Naive thymus-derived CD4-positive, alpha-beta T cell (primary cell): ENCODE measurements around the gene INPP5A. TPM values are rescaled to one million over a fixed set of nuclear protein-coding genes. Genes with fewer than 3 reads are reported as not detected.
A peak's percentile ranks its signal among the peaks of the same experiment; 100 is the strongest.

Experiments used
- ATAC-seq: fragments of 150-1000 bp; cut with Tn5 transposase; 2 replicates; pipeline ENCODE4 v1.10.0; 2021; ENCODE audit warnings: mild to moderate bottlenecking, moderate library complexity
- CTCF ChIA-PET: fragments of 350-600 bp; sonication (Branson Sonifier 250); formaldehyde crosslinking; loops from one replicate; lab custom pipeline; 2021; ENCODE audit warnings: antibody characterized with exemption; lab: Charles Lee
- POLR2A ChIA-PET: fragments of 350-600 bp; sonication (Branson Sonifier 250); formaldehyde crosslinking; loops from one replicate; lab custom pipeline; 2021; ENCODE audit warnings: antibody characterized with exemption, inconsistent platforms; lab: Charles Lee
- DNase-seq, 9 donors: peaks; one replicate each; pipeline versions ENCODE4 v3.0.0 to v3.0.0-alpha.2; 2020 to 2022; ENCODE audit warnings: mixed read lengths in 1 of 9
- H3K27ac ChIP-seq: one replicate; pipeline ENCODE4 v1.7.0; 2013; ENCODE audit warnings: mild to moderate bottlenecking, low read depth, low read length, moderate library complexity
- H3K27me3 ChIP-seq, 2 donors: one replicate each; pipeline ENCODE4 v1.7.0; 2013; ENCODE audit warnings: low read length in 2 of 2, mild to moderate bottlenecking in 2 of 2, moderate library complexity in 2 of 2; ENCODE audit not compliant: control insufficient read depth in 2 of 2, insufficient read depth in 2 of 2
- H3K36me3 ChIP-seq, 3 experiments: 1 replicate in 2 of 3; 2 replicates in 1 of 3; pipeline ENCODE4 v1.7.0; 2013; ENCODE audit warnings: low read length in 3 of 3, mild to moderate bottlenecking in 3 of 3, moderate library complexity in 1 of 3; ENCODE audit not compliant: insufficient read depth in 3 of 3, control insufficient read depth in 2 of 3
- H3K4me1 ChIP-seq, 2 donors: one replicate each; pipeline ENCODE4 v1.7.0; 2013; ENCODE audit warnings: low read length in 2 of 2, mild to moderate bottlenecking in 2 of 2, moderate library complexity in 1 of 2; ENCODE audit not compliant: control insufficient read depth in 2 of 2, insufficient read depth in 2 of 2
- H3K4me3 ChIP-seq: 2 replicates; pipeline ENCODE4 v1.7.0; 2013; ENCODE audit warnings: mild to moderate bottlenecking, low read length
- H3K9me3 ChIP-seq, 3 experiments: 1 replicate in 2 of 3; 2 replicates in 1 of 3; pipeline ENCODE4 v1.7.0; 2013; ENCODE audit warnings: low read length in 3 of 3; ENCODE audit not compliant: control insufficient read depth in 2 of 3
- H3K27ac Mint-ChIP-seq, 9 donors: one replicate each; pipeline ENCODE4 v1.8.0; 2020 to 2022; ENCODE audit warnings: mixed read lengths in 9 of 9, mild to moderate bottlenecking in 8 of 9, moderate library complexity in 5 of 9, inconsistent platforms in 2 of 9
- H3K27me3 Mint-ChIP-seq, 5 donors: one replicate each; pipeline ENCODE4 v1.8.0; 2021 to 2022; ENCODE audit warnings: mixed read lengths in 5 of 5, mild to moderate bottlenecking in 1 of 5
- H3K36me3 Mint-ChIP-seq, 5 donors: one replicate each; pipeline ENCODE4 v1.8.0; 2020 to 2022; ENCODE audit warnings: mixed read lengths in 5 of 5, mild to moderate bottlenecking in 3 of 5, inconsistent platforms in 1 of 5
- H3K4me1 Mint-ChIP-seq, 7 donors: one replicate each; pipeline ENCODE4 v1.8.0; 2020 to 2022; ENCODE audit warnings: mixed read lengths in 7 of 7, mild to moderate bottlenecking in 3 of 7, inconsistent platforms in 1 of 7
- H3K4me3 Mint-ChIP-seq, 10 donors: one replicate each; pipeline ENCODE4 v1.8.0; 2020 to 2022; ENCODE audit warnings: mild to moderate bottlenecking in 10 of 10, mixed read lengths in 10 of 10, moderate library complexity in 6 of 10, inconsistent platforms in 2 of 10
- H3K9me3 Mint-ChIP-seq, 11 donors: one replicate each; pipeline ENCODE4 v1.8.0; 2020 to 2022; ENCODE audit warnings: mixed read lengths in 11 of 11, mild to moderate bottlenecking in 4 of 11, inconsistent platforms in 1 of 11, moderate library complexity in 1 of 11
- intact Hi-C, 2 donors: fragments of 100-400 bp; cut with micrococcal nuclease; formaldehyde crosslinking; loops; one replicate each; pipeline ENCODE4 v1.15.1; 2023
- polyA plus RNA-seq, 2 donors: library from polyadenylated mRNA; unstranded; fragments of 300-500 nt; fragmentation: Illumina TruSeq; gene quantifications; one replicate each; pipeline ENCODE4 v1.2.3, GENCODE V29; 2021
- total RNA-seq, 6 experiments: library from RNA in 5 of 6; stranded (reverse) in 5 of 6; gene quantifications; 1 replicate in 5 of 6; 2 replicates in 1 of 6; pipeline ENCODE4 v1.2.3 and lab custom pipeline; 2021 to 2026

The INPP5A gene
- total and polyA plus RNA-seq, 7 experiments from 2014 or later, result 0.97 to 30.7 (median 25.0) TPM

DNA sequence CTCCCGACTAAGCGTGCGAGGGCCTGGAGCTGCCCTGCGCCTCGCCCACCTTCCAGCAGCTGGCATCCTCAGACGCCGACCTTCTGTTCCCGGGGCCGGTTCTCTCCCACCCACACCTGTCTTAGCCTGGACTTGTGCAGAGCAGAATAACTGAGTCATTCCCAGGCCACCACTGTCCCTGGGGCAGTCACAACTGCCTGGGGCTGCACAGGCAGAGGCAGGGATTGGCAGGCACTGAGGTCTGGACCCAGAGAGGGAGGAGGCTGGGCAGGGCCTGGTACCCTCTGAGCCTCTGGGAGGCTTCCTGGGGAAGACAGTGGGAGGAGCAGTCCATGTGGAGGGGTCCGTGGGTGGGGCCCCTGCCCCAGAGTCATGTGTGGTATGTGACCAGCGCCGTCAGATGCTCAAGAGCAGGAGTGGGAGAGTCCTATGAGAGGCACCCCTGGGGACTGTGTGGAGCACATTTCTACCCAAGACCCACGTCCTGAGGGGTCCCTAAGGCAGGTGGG, 174.1 kb downstream of the INPP5A start:
- Mint-ChIP-seq H3K4me3 (no peak overlapping the region), H3K27me3 (no peaks in the 10 kb centered on the region), H3K4me1 (peaks cover 0 to 5% (median 0%) of the 10 kb centered on the region in 7 donors), H3K27ac (peak overlapping the region in 1 of 9 donors; percentile 23), H3K9me3 (peaks cover 0 to 2% (median 0%) of the 10 kb centered on the region in 11 donors), H3K36me3 (peaks cover 4 to 72% (median 41%) of the 10 kb centered on the region in 5 donors)
- H3K27ac ChIP-seq, result no peak overlapping the region
- H3K36me3 ChIP-seq, result peaks cover 0 to 73% (median 0%) of the 10 kb centered on the region in 3 experiments
- ChIA-PET CTCF (no interaction called here), POLR2A (no interaction called here)
- intact Hi-C loops, result no loop called here
- H3K4me3 ChIP-seq, result no peak overlapping the region
- no peaks in the 10 kb centered on the region for H3K27me3 ChIP-seq
- ATAC-seq (no peak), DNase-seq (no peak)
- no peaks in the 10 kb centered on the region for H3K4me1 ChIP-seq
- H3K9me3 ChIP-seq, result no peaks in the 10 kb centered on the region

DNA sequence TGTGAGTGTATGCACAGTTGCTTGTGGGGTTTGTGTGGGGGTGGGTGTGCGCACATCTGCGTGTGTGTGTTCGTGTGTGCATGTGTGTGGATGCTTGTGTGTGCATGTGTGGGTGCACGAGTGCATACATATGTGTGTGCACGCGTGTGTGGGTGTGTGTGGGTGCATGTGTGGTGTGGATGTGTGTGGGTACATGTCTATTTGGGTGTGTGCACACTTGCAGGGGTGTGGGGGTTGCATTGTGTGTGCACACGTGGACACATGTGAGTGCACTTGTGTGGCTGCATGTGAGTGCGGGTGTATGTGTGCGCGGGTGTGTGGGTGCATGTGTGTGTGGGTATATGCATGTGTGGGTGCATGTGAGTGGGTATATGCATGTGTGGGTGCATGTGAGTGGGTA, 174.7 kb downstream of the INPP5A start:
- DNase-seq (no peak), ATAC-seq (peak; percentile 6)
- Histone ChIP-seq H3K27me3 (no peaks in the 10 kb centered on the region), H3K4me3 (no peak overlapping the region), H3K27ac (no peak overlapping the region), H3K36me3 (peaks cover 0 to 67% (median 0%) of the 10 kb centered on the region in 3 experiments), H3K4me1 (no peaks in the 10 kb centered on the region), H3K9me3 (no peaks in the 10 kb centered on the region)
- peaks cover 4 to 66% (median 37%) of the 10 kb centered on the region in 5 donors for H3K36me3 Mint-ChIP-seq
- peaks cover 0 to 2% (median 0%) of the 10 kb centered on the region in 11 donors for H3K9me3 Mint-ChIP-seq
- peak overlapping the region in 3 of 9 donors; percentile 16 to 78 (median 24) for H3K27ac Mint-ChIP-seq
- intact Hi-C loops, result no loop called here
- no peak overlapping the region for H3K4me3 Mint-ChIP-seq
- H3K4me1 Mint-ChIP-seq, result peaks cover 0 to 5% (median 0%) of the 10 kb centered on the region in 7 donors
- CTCF ChIA-PET, result no interaction called here
- POLR2A ChIA-PET, result no interaction called here
- H3K27me3 Mint-ChIP-seq, result no peaks in the 10 kb centered on the region

DNA sequence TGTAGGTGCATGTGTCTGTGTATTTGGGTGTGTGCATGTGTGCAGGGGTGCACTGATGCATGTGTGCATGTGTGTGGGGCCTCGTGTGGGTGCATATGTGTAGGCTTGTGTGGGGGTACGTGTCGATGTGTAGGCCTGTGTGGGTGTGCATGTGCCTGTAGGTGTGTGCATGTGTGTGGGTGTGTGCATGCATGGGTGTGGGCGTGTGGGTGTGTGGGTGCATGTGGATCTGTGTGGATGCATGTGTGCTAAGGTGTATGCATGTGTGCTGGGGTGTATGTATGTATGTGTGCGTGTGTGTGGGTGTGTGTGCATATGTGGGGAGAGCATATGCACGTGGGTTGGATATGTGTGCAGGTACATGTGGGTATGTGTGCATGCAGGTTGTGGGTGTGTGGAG, 175.2 kb downstream of the INPP5A start:
- H3K27ac Mint-ChIP-seq, result peak overlapping the region in 1 of 9 donors; percentile 78
- ChIA-PET CTCF (no interaction called here), POLR2A (no interaction called here)
- H3K36me3 Mint-ChIP-seq, result peaks cover 4 to 62% (median 35%) of the 10 kb centered on the region in 5 donors
- DNase-seq (no peak), ATAC-seq (peak; percentile 25)
- Histone ChIP-seq H3K36me3 (peaks cover 0 to 62% (median 0%) of the 10 kb centered on the region in 3 experiments), H3K27me3 (no peaks in the 10 kb centered on the region), H3K4me1 (no peaks in the 10 kb centered on the region), H3K4me3 (no peak overlapping the region), H3K27ac (no peak overlapping the region), H3K9me3 (no peaks in the 10 kb centered on the region)
- intact Hi-C loops, result no loop called here
- H3K27me3 Mint-ChIP-seq, result no peaks in the 10 kb centered on the region
- H3K9me3 Mint-ChIP-seq, result peaks cover 0 to 2% (median 0%) of the 10 kb centered on the region in 11 donors
- no peak overlapping the region for H3K4me3 Mint-ChIP-seq
- peaks cover 0 to 5% (median 0%) of the 10 kb centered on the region in 7 donors for H3K4me1 Mint-ChIP-seq

DNA sequence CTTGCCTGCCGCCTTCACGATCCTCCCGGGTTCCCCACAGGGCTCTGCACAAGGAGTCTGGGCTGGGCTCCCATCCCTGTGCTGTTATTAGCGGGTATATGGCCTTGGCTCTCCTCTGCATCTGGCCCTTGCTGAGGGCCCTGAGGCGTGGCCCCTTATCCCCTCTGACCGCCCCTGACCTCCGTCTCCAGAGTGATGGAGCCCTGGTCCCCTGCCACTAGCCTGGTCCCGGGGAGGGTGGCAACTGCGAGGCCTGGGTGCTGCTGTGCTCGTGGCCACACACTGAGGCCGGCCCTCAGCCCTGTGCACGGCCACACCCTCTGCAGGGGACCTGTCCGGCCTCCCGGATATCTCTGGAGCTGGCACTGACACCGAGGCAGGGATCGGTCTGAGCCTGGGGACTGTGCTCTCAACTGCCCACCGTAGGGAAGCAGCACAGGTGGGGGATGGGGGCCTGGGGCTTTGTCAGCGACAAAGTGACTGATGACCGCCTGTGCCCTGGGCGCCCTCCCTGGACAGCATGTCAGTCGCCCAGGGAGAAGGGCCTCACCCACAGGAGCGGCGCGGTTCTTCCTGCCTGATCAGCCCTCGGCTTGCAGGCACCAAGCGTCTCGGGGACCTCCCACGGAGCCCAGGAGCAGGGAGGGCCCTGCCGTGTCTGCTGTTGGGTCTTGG, 176.0 kb downstream of the INPP5A start:
- ChIA-PET CTCF (no interaction called here), POLR2A (no interaction called here)
- Histone ChIP-seq H3K36me3 (peaks cover 0 to 56% (median 0%) of the 10 kb centered on the region in 3 experiments), H3K9me3 (no peaks in the 10 kb centered on the region), H3K27me3 (no peaks in the 10 kb centered on the region), H3K4me1 (no peaks in the 10 kb centered on the region), H3K27ac (no peak overlapping the region), H3K4me3 (no peak overlapping the region)
- intact Hi-C loops, result no loop called here
- Mint-ChIP-seq H3K36me3 (peaks cover 0 to 55% (median 28%) of the 10 kb centered on the region in 5 donors), H3K9me3 (peaks cover 0 to 2% (median 0%) of the 10 kb centered on the region in 11 donors), H3K27me3 (no peaks in the 10 kb centered on the region), H3K4me1 (peaks cover 0 to 5% (median 0%) of the 10 kb centered on the region in 7 donors), H3K27ac (no peak overlapping the region), H3K4me3 (no peak overlapping the region)
- ATAC-seq (peak; percentile 3), DNase-seq (no peak)

DNA sequence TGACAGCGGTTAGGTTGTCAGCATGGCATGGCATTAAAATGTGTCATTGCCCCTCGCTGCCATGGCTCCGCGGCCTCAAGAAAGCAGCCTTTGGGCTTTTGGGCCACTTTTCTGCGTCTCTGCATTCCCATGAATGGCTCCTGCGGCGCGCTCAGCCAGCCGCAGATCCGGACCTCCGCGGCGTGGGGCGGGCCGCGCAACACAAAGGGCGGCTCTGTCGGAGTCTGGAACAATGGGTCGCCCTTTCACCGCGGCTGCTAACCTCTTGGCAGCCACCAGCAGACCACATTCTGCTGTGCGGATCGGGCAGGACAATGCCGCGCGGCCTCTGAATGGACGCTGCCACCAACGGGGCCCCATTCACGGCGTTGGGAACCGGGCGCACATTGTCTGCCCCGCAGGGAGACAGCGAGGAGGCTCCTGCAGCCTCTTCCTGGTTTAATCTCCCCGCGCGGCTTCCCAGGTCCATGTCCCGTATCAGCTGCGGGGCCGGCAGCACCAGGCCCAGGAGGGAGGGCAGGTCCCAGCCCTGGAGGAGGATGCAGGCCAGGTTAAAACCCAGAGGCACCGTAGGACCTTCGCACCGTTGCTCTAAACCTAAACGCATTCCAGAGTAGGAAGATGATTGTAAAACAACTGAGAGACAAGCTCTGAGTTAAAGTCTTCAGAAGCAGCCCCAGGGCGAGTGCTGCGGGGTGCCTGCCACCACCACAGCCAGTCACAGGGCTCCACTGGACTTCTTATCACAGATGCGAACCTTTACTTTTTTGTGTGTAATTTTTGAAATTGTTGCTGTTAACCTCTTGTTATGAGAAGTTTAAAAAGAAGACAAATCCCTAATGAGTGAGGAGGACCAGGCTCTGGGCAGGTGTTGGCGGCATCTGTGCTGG, 176.8 kb downstream of the INPP5A start:
- Histone ChIP-seq H3K27ac (no peak overlapping the region), H3K36me3 (peaks cover 0 to 51% (median 0%) of the 10 kb centered on the region in 3 experiments), H3K9me3 (no peaks in the 10 kb centered on the region), H3K4me1 (no peaks in the 10 kb centered on the region), H3K4me3 (no peak overlapping the region), H3K27me3 (no peaks in the 10 kb centered on the region)
- ATAC-seq (no peak), DNase-seq (no peak)
- no peaks in the 10 kb centered on the region for H3K27me3 Mint-ChIP-seq
- peaks cover 0 to 55% (median 28%) of the 10 kb centered on the region in 5 donors for H3K36me3 Mint-ChIP-seq
- CTCF ChIA-PET, result no interaction called here
- POLR2A ChIA-PET, result no interaction called here
- intact Hi-C loops, result no loop called here
- no peak overlapping the region for H3K4me3 Mint-ChIP-seq
- peaks cover 0 to 2% (median 0%) of the 10 kb centered on the region in 11 donors for H3K9me3 Mint-ChIP-seq
- H3K27ac Mint-ChIP-seq, result no peak overlapping the region
- peaks cover 0 to 5% (median 0%) of the 10 kb centered on the region in 7 donors for H3K4me1 Mint-ChIP-seq

DNA sequence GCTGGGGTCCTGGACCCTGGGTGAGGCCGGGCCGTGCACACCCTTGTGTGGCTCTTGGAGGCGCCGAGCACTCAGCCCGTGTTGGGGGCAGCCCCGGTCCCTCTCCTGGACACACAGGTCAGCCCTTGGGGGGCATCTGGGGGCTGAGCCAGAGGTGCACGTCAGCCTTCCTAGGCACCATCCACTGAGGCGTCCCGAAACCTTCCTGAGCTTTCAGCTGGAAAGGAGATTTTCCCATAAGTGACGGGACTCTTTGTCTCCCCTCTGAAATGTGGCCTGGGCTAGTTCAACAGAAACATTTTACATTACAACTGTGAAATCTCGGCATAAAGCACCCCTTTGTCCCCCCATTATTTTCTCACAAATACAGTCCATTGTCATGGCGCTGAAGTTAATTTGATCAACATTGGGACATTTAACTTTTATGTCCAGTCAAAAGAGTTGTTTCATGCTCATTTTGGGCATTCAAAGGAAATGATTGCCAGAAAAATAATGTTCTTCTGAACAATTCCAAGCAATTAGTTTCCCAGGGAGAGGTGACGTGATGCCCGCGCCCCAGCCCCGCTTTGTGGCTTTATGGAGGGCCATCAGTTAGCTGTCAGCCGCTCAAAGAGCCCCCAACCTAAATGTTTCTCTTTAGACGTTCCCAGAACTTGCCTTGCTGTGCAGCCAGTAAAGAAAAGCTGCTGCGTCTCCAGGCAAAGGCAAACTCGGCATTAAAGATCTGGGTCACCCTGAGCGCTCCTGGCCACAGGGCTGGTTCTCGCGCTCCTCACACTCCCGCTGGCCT, 177.6 kb downstream of the INPP5A start:
- ChIA-PET CTCF (no interaction called here), POLR2A (no interaction called here)
- Histone ChIP-seq H3K36me3 (peaks cover 0 to 43% (median 0%) of the 10 kb centered on the region in 3 experiments), H3K4me3 (no peak overlapping the region), H3K4me1 (no peaks in the 10 kb centered on the region), H3K27me3 (no peaks in the 10 kb centered on the region), H3K27ac (no peak overlapping the region), H3K9me3 (no peaks in the 10 kb centered on the region)
- intact Hi-C loops, result no loop called here
- Mint-ChIP-seq H3K27ac (no peak overlapping the region), H3K4me1 (peaks cover 0 to 5% (median 0%) of the 10 kb centered on the region in 7 donors), H3K9me3 (peaks cover 0 to 2% (median 0%) of the 10 kb centered on the region in 11 donors), H3K27me3 (no peaks in the 10 kb centered on the region), H3K4me3 (no peak overlapping the region), H3K36me3 (peaks cover 0 to 49% (median 25%) of the 10 kb centered on the region in 5 donors)
- no peak for DNase-seq
- no peak for ATAC-seq
